K562 (cell line): Measurements from ENCODE around the gene HBM. TPM values are rescaled to one million over a fixed set of nuclear protein-coding genes. Genes with fewer than 3 reads are reported as not detected.
"Not testable (repeated sequence)": the region's sequence is repeated elsewhere in the genome, so short reads cannot be mapped to it uniquely, and the experiment has no call there.

ENCODE experiments used
- ATAC-seq: fragments of 200-7000 bp; cut with Tn5 transposase; 3 replicates; pipeline ENCODE4 v1.9.1; 2020; ENCODE audit warnings: moderate library complexity
- BruUV-seq: library from RNA; stranded (reverse); fragments of 400-500 nt; replicated peaks from 2 replicates; lab custom pipeline; 2021; lab: Mats Ljungman, UMichigan
- CTCF ChIA-PET: fragments of 300-600 bp; formaldehyde crosslinking; extraction: SDS; loops from one replicate; lab custom pipeline; 2021; ENCODE audit warnings: low intra/inter-chr PET ratio; lab: Yijun Ruan, JAX
- POLR2A ChIA-PET: fragments of 300-600, 350-650 bp; sonication (Branson Sonifier 250); formaldehyde crosslinking; extraction: SDS; loops from one replicate; lab custom pipeline; 2021; ENCODE audit warnings: antibody characterized with exemption, inconsistent platforms; lab: Yijun Ruan, JAX
- DNase-seq, 4 experiments: peaks; one replicate each; pipeline versions ENCODE4 v3.0.0 to v3.0.0-alpha.2; 2011 to 2018; ENCODE audit warnings: low spot score in 3 of 4, mixed read lengths in 3 of 4; ENCODE audit errors: extremely low read depth in 1 of 4
- FAIRE-seq: peaks from 2 replicates; lab custom pipeline; 2011; peaks lifted over from hg19 to GRCh38; lab: Jason Lieb, UNC
- H2AFZ ChIP-seq: 2 replicates; pipeline ENCODE4 v1.6.0; 2011; ENCODE audit warnings: low read depth, low read length, control low read depth, inconsistent platforms
- H3K27ac ChIP-seq: fragments of 200-600 bp; 3 replicates; pipeline ENCODE4 v1.8.0; 2011; ENCODE audit warnings: low read depth, mild to moderate bottlenecking, control low read depth, inconsistent platforms, low read length, moderate library complexity, mixed read lengths; ENCODE audit errors: extremely low read depth
- H3K27me3 ChIP-seq, 2 experiments: fragments of 300-600 bp in 1 of 2; 2 replicates in 1 of 2; 3 replicates in 1 of 2; pipeline versions ENCODE4 v1.6.0 to v1.8.0; 2011; ENCODE audit warnings: inconsistent platforms in 2 of 2, low read length in 2 of 2, mild to moderate bottlenecking in 1 of 2, mixed read lengths in 1 of 2, moderate library complexity in 1 of 2; ENCODE audit not compliant: control insufficient read depth in 2 of 2, insufficient read depth in 2 of 2
- H3K36me3 ChIP-seq: fragments of 300-600 bp; 3 replicates; pipeline ENCODE4 v1.8.0; 2011; ENCODE audit warnings: mild to moderate bottlenecking, low read length, inconsistent platforms; ENCODE audit not compliant: control insufficient read depth, insufficient read depth
- H3K4me1 ChIP-seq, 2 experiments: fragments of 200-600 bp in 1 of 2; replicated peaks in 1 of 2; 2 replicates in 1 of 2; 3 replicates in 1 of 2; pipeline versions ENCODE4 v1.5.1 to v1.8.0; 2011; ENCODE audit warnings: inconsistent platforms in 2 of 2, low read length in 2 of 2, mild to moderate bottlenecking in 1 of 2, mixed read lengths in 1 of 2, moderate library complexity in 1 of 2; ENCODE audit not compliant: control insufficient read depth in 2 of 2, insufficient read depth in 2 of 2
- H3K4me2 ChIP-seq: 2 replicates; pipeline ENCODE4 v1.6.1; 2011; ENCODE audit warnings: low read length, control low read depth, inconsistent platforms, mixed read lengths; ENCODE audit not compliant: insufficient read depth
- H3K4me3 ChIP-seq: fragments of 200-600 bp; sonication (generic), shearing (Covaris generic); 2 replicates; pipeline ENCODE4 v1.5.1; 2016; ENCODE audit warnings: control low read depth, inconsistent platforms
- H3K79me2 ChIP-seq: fragments of 200-600 bp; 3 replicates; pipeline ENCODE4 v1.8.0; 2011; ENCODE audit warnings: low read length, inconsistent platforms; ENCODE audit not compliant: control insufficient read depth, insufficient read depth
- H3K9ac ChIP-seq, 2 experiments: 2 replicates each; pipeline versions ENCODE4 v1.6.0 to v1.6.1; 2011; ENCODE audit warnings: low read depth in 2 of 2, low read length in 2 of 2, control low read depth in 1 of 2, inconsistent platforms in 1 of 2, mild to moderate bottlenecking in 1 of 2, mixed read lengths in 1 of 2; ENCODE audit not compliant: insufficient read depth in 1 of 2
- H3K9me1 ChIP-seq: one replicate; pipeline ENCODE4 v1.6.0; 2011; ENCODE audit warnings: inconsistent platforms, mild to moderate bottlenecking, low read length, moderate library complexity; ENCODE audit not compliant: control insufficient read depth, insufficient read depth
- H3K9me3 ChIP-seq: replicated peaks from 2 replicates; pipeline ENCODE4 v1.5.1; 2011; ENCODE audit warnings: low read depth, low read length, inconsistent platforms; ENCODE audit not compliant: control insufficient read depth, insufficient read depth
- H4K20me1 ChIP-seq: replicated peaks from 2 replicates; pipeline ENCODE4 v1.6.1; 2011; ENCODE audit warnings: low read length, inconsistent platforms, mixed read lengths; ENCODE audit not compliant: control insufficient read depth, insufficient read depth
- ESRRA ChIP-seq: fragments of 450-650 bp; IDR thresholded peaks from 2 replicates; pipeline ENCODE4 v1.6.1; 2014; ENCODE audit warnings: low read depth, mild to moderate bottlenecking, moderate library complexity, borderline replicate concordance
- MBD2 ChIP-seq: sonication (generic); IDR thresholded peaks from 2 replicates; pipeline ENCODE4 v1.6.1; 2016; ENCODE audit warnings: low read depth, borderline replicate concordance
- ZBTB34 ChIP-seq: fragments of 250-450 bp; sonication (Bioruptor Pico); IDR thresholded peaks from 2 replicates; pipeline ENCODE4 v1.8.0; 2021; ENCODE audit warnings: mild to moderate bottlenecking, moderate library complexity
- ZNF398 ChIP-seq: fragments of 250-450 bp; sonication (Bioruptor Pico); IDR thresholded peaks from 2 replicates; pipeline ENCODE4 v1.8.0; 2021; ENCODE audit warnings: moderate library complexity, mild to moderate bottlenecking, inconsistent platforms
- ZNF655 ChIP-seq: fragments of 250-450 bp; sonication (Bioruptor Pico); IDR thresholded peaks from 2 replicates; pipeline ENCODE4 v1.5.0; 2021
- ZNF76 ChIP-seq: fragments of 250-450 bp; sonication (Bioruptor Pico); IDR thresholded peaks from 2 replicates; pipeline ENCODE4 v1.4.0; 2020; ENCODE audit warnings: mild to moderate bottlenecking, moderate library complexity, borderline replicate concordance
- WGBS: fragments of 100-300 bp; shearing (Covaris generic); methylation state at CpG from one replicate; pipeline ENCODE4 v1.1.6; 2016; ENCODE audit warnings: low coverage, mixed read lengths; ENCODE audit not compliant: insufficient coverage; ENCODE audit errors: missing lambda C conversion rate; 5-methylcytosine and 5-hydroxymethylcytosine counted together
- in situ Hi-C: fragments of 300-500 bp; cut with MboI; formaldehyde crosslinking; loops from 4 replicates; pipeline ENCODE4 v1.15.0; 2018; ENCODE audit warnings: inconsistent platforms, mixed read lengths
- intact Hi-C: fragments of 100-400 bp; cut with micrococcal nuclease; formaldehyde crosslinking; loops from 2 replicates; pipeline ENCODE4 v1.14.2; 2022
- polyA plus RNA-seq, 8 experiments: library from polyadenylated mRNA; depleted of rRNA in 4 of 8; stranded (reverse) in 5 of 8; unstranded in 3 of 8; fragments of >200 nt; fragmentation: Nextera tagmentation in 2 of 8; fragmentation: Illumina TruSeq in 1 of 8; extraction: Ambion mirVana in 2 of 8; extraction: Trizol in 1 of 8; gene quantifications; 2 replicates each; pipeline versions ENCODE4 v1.2.1 to v1.2.3, GENCODE V29; 2011 to 2014; ENCODE audit warnings: inconsistent platforms in 1 of 8, missing spikeins in 1 of 8
- total RNA-seq, 7 experiments: library from RNA; depleted of rRNA in 6 of 7; stranded (reverse); fragments of >200 nt in 6 of 7; fragmentation: Illumina TruSeq in 2 of 7; extraction: Trizol in 2 of 7; gene quantifications; 2 replicates each; pipeline versions ENCODE4 v1.2.1 to v1.2.3, GENCODE V29; 2011 to 2021; ENCODE audit warnings: low replicate concordance in 1 of 7

The HBM gene
- total and polyA plus RNA-seq, 9 of the 15 experiments (the other 6 are each of a cell fraction or from before 2014, with no cell fraction given), result not detected

GRCh38 chr16:160691-161190 lies 5.0 kb upstream of the HBM start (continued):
- TF ChIP-seq ZNF398 (CRISPR knock-in tag), result no peak
- TF ChIP-seq MBD2, result no peak

GRCh38 chr16:162271-162991 lies 3.3 kb upstream of the HBM start:
- in situ Hi-C loops (no loop called here), intact Hi-C loops (no loop called here)
- no TSS peak for BruUV-seq
- Histone ChIP-seq H3K4me2 (no peak overlapping the region), H3K9me1 (no peaks in the 10 kb centered on the region), H3K27me3 (no peaks in the 10 kb centered on the region), H3K9me3 (no peaks in the 10 kb centered on the region), H4K20me1 (no peaks in the 10 kb centered on the region), H3K4me1 (peaks cover 2 to 59% of the 10 kb centered on the region in 2 experiments; a peak in 4 of 5 replicates), H2AFZ (no peak overlapping the region), H3K4me3 (no peak overlapping the region), H3K27ac (no peak overlapping the region), H3K79me2 (no peaks in the 10 kb centered on the region), H3K9ac (peak overlapping the region in 1 of 2 experiments; percentile 53; a peak in 1 of 4 replicates), H3K36me3 (no peaks in the 10 kb centered on the region)
- FAIRE-seq (no peak), DNase-seq (no peak), ATAC-seq (no peak)
- POLR2A ChIA-PET, result interaction anchor here (0.6 kb wide), 1 partner anchor 11 kb away, joined by 4 read pairs; no protein-coding TSS in a partner anchor
- no peak for TF ChIP-seq ZNF655 (CRISPR knock-in tag)
- no peak for TF ChIP-seq ZBTB34 (CRISPR knock-in tag)
- TF ChIP-seq ZNF76, result no peak
- peak; percentile 61; the same call in 1 of the 2 replicates for TF ChIP-seq ESRRA
- CTCF ChIA-PET, result no interaction called here
- WGBS, result 74% methylated on average over 13 of the region's 13 CpGs

- H3K9me1 ChIP-seq, H3K4me2 ChIP-seq, H3K4me3 ChIP-seq, BruUV-seq, ATAC-seq, H3K27me3 ChIP-seq, DNase-seq, H4K20me1 ChIP-seq, FAIRE-seq, in situ Hi-C loops, CTCF ChIA-PET, H3K79me2 ChIP-seq, H3K27ac ChIP-seq, intact Hi-C loops, H3K9me3 ChIP-seq, H2AFZ ChIP-seq, H3K9ac ChIP-seq, H3K36me3 ChIP-seq: not testable (repeated sequence)
- POLR2A ChIA-PET, result interaction anchor here (0.6 kb wide), 1 partner anchor 12 kb away, joined by 4 read pairs; no protein-coding TSS in a partner anchor
- 91% methylated on average over 4 of the region's 10 CpGs for WGBS
- H3K4me1 ChIP-seq, result peaks cover 3 to 66% of the 10 kb centered on the region in 2 experiments; a peak in 4 of 5 replicates
Measured at GRCh38 chr16:163139-163538, 2.6 kb upstream of the HBM start.
